Endothelial cell of umbilical vein (primary cell): ENCODE measurements around the gene KIAA1217.

ENCODE experiments used
- CTCF ChIP-seq, 2 donors: IDR thresholded peaks; 1 replicate in 1 of 2; 2 replicates in 1 of 2; pipeline ENCODE4 v1.5.1; 2011; ENCODE audit warnings: low read length in 2 of 2, mild to moderate bottlenecking in 2 of 2, moderate library complexity in 2 of 2, control low read depth in 1 of 2, inconsistent platforms in 1 of 2, low read depth in 1 of 2; ENCODE audit not compliant: insufficient read depth in 1 of 2; ENCODE audit errors: extremely low read depth in 1 of 2
- EZH2 ChIP-seq: IDR thresholded peaks from 2 replicates; pipeline ENCODE4 v1.6.1; 2012; ENCODE audit warnings: borderline replicate concordance, low read depth, mild to moderate bottlenecking, moderate library complexity, low read length, inconsistent platforms; ENCODE audit not compliant: severe bottlenecking
- FOS ChIP-seq: IDR thresholded peaks from 2 replicates; pipeline ENCODE4 v1.6.1; 2011; ENCODE audit warnings: mild to moderate bottlenecking, low read length, moderate library complexity, borderline replicate concordance; ENCODE audit not compliant: insufficient read depth
- JUN ChIP-seq: IDR thresholded peaks from 2 replicates; pipeline ENCODE4 v1.6.1; 2011; ENCODE audit warnings: borderline replicate concordance, low read depth; ENCODE audit not compliant: insufficient read length, insufficient read depth
- MAX ChIP-seq: IDR thresholded peaks from 2 replicates; pipeline ENCODE4 v1.6.1; 2011; ENCODE audit not compliant: insufficient read depth, insufficient read length
- MYC ChIP-seq: IDR thresholded peaks from one replicate; pipeline ENCODE4 v1.6.1; 2011; ENCODE audit warnings: mild to moderate bottlenecking, low read depth, low read length
- POLR2A ChIP-seq: IDR thresholded peaks from 2 replicates; pipeline ENCODE4 v1.6.1; 2012; ENCODE audit warnings: low read depth, mild to moderate bottlenecking, control low read depth, low read length
- POLR2AphosphoS5 ChIP-seq: IDR thresholded peaks from 2 replicates; pipeline ENCODE4 v1.6.1; 2012; ENCODE audit warnings: low read depth, mild to moderate bottlenecking, control low read depth, low read length, moderate library complexity; ENCODE audit not compliant: insufficient read depth

GRCh38 chr10:24381235-24382010 is 172.5 kb downstream of the KIAA1217 start:
- TF ChIP-seq POLR2A (no peak), CTCF (IDR thresholded peaks at IDR 0.05; ENCODE audit: extremely low read depth in 1 of 2, insufficient read depth in 1 of 2, low read depth in 1 of 2, low read length in 2 of 2) (no peak), POLR2AphosphoS5 (no peak), EZH2 (no peak), MAX (no peak), MYC (no peak), JUN (no peak), FOS (no peak)
